Subcutaneous adipose tissue (tissue), 4 donors: ENCODE measurements around the gene NHS. TPM values are rescaled to one million over a fixed set of nuclear protein-coding genes. Genes with fewer than 3 reads are reported as not detected.

Experiments used
- total RNA-seq, 4 donors: library from RNA; depleted of rRNA; stranded (reverse); fragments of >200 nt; gene quantifications; one replicate each; pipeline ENCODE4 v1.1.0, GENCODE V29; 2016
- TF ChIP-seq, protein P1 (sequence below): fragments of 450-650 bp; IDR thresholded peaks from one replicate; pipeline ENCODE4 v1.5.1; 2016; ENCODE audit warnings: low read depth, mild to moderate bottlenecking, control low read depth, antibody characterized with exemption, moderate library complexity

NHS gene
- total RNA-seq, 4 donors from 2014 or later = 5.8 to 17.4 (median 9.5) TPM

DNA sequence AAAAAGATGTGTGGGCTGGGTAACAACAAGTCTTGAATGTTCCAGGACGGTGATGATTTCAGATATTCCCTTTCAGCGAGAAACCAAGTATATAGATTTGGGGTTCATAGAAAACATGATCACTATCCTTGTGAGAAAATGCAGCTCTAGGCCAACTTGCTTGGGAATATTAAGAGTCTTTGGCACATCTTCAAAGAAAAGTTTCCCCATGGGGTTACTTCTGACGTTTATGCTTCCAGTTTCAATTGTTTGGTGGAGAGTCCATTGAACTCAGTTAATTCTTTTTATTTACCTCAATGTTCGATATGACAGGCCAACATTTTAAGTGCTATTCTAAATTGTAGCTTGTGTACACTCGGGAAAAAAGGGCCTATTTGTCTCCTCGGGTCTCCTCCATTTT lies 126.7 kb downstream of the NHS start:
- TF ChIP-seq, protein P1, sequence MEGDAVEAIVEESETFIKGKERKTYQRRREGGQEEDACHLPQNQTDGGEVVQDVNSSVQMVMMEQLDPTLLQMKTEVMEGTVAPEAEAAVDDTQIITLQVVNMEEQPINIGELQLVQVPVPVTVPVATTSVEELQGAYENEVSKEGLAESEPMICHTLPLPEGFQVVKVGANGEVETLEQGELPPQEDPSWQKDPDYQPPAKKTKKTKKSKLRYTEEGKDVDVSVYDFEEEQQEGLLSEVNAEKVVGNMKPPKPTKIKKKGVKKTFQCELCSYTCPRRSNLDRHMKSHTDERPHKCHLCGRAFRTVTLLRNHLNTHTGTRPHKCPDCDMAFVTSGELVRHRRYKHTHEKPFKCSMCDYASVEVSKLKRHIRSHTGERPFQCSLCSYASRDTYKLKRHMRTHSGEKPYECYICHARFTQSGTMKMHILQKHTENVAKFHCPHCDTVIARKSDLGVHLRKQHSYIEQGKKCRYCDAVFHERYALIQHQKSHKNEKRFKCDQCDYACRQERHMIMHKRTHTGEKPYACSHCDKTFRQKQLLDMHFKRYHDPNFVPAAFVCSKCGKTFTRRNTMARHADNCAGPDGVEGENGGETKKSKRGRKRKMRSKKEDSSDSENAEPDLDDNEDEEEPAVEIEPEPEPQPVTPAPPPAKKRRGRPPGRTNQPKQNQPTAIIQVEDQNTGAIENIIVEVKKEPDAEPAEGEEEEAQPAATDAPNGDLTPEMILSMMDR = no peak

DNA sequence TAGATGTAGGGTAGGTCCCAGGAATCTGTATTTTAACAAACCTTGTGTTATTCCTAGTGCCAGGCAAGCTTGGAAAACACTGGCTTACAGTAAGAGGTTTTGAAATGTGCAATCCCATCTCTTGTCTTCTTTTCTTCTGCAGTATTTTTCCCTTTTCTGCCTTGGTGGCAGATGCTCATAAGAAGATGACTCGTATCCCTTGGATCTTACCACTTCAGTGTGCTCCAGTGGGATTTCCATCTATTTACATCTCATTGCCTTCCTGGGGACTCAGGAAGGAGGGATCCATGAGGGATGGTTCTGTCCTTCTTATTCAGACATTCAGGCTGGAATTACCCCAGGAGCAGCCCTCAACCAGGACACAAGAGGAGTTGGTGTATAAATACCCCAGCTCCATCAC lies 136.6 kb downstream of the NHS start:
- TF ChIP-seq, protein P1 = no peak

DNA sequence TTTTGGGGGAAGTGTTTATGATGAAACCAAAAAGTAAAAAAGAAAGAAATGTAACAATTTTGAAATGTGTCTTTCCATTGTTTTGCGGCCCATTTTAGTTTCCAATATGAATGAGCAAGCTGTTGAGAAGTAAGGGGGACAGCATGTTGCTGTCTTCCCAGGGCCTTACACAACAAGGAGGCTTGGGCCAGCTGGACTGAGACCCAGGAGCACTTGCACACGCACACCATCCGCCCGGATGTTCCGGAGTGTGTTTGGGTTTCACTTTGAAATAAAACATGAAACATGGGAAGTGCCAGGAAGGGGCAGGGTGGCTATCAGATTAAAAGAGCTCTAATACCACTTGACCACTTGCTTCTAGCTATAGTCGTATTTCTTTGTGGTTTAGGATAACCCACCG lies 144.4 kb downstream of the NHS start:
- TF ChIP-seq, protein P1 = no peak

DNA sequence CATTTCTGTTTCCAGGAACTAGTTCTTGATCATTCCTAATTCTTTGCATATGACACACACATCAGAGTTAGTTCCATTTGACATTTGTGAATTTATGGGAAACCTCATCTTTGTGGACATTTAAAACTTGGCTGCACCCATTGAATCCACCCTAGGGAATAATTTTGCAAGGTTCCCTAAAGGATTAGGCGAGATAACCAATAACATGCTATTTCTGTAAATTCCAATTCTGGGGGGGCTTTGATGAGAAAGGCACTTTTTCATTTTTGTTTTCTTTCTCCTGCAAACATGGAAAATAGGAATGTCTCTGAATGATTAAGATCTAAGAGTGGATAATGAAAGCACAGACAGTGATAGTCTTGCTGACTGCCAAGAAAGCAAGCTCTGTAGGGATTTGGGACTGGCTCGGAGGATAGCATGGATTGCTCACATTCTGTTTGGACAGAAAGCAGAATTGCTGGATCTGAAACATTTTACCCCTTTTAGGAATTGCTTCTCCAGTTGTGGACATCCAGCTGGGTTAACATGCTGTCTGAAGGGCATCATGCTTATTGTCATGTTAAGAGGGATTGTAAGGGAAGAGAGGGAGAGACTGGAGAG lies 145.1 kb downstream of the NHS start:
- TF ChIP-seq, protein P1 = no peak

DNA sequence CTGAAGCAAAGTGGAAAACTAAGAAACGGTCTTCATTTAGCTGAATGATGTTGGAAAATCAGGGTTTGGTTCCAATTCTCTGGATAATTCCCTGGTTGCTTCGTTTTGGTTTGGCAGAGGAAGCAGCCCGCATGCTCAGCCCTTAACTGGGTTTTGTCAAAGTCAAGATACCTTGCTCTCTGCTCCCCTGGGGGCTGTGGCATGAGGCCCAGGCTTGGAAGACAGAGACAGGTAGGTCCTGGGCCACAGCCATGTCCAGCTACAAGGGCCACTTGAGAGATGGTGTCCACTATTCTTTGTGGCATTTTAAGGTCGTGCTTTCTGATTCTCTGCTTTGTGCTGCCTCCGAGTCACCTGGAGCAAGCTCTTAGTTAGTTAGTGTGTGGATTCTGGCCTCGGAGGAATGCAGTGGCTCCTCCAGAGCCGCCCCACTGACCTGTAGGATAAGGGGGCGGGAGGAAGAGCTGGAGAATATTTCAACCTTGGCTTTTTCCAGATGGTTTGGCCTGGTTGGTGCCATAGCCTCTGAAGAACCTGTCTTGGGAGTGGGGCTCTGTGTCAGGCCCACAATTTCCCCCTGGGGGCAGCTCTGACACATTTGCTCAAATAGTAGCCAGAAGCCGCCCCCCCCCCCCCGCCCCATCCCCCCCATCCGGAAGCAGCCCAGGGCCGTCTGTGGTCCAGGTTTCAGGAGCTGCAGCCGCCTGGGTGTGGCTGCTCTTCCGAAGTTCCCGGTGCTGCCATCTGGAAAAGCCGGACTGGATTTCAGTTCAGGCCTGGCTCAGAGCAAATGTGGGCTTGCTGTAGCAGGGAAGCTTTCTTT lies 147.1 kb downstream of the NHS start:
- TF ChIP-seq, protein P1 = no peak

DNA sequence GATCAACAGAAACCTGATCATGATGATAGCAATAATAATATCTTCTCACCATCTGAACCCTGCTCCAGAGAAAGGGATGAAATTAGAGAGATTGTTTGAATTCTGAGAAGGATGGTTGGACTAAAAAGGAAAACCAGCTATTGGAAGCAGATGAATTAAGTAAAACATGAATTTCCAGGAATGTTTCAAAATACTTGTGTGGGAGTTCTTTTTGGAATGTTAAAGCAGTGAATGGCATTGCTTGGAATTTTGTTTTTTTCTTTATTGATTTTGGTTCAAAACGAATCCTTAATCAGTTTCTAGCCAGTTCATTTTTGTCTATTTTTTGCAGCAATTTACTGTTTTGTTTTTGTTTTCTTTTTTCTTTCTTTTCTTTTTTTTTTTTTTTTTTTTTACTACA lies 150.3 kb downstream of the NHS start:
- TF ChIP-seq, protein P1 = no peak

DNA sequence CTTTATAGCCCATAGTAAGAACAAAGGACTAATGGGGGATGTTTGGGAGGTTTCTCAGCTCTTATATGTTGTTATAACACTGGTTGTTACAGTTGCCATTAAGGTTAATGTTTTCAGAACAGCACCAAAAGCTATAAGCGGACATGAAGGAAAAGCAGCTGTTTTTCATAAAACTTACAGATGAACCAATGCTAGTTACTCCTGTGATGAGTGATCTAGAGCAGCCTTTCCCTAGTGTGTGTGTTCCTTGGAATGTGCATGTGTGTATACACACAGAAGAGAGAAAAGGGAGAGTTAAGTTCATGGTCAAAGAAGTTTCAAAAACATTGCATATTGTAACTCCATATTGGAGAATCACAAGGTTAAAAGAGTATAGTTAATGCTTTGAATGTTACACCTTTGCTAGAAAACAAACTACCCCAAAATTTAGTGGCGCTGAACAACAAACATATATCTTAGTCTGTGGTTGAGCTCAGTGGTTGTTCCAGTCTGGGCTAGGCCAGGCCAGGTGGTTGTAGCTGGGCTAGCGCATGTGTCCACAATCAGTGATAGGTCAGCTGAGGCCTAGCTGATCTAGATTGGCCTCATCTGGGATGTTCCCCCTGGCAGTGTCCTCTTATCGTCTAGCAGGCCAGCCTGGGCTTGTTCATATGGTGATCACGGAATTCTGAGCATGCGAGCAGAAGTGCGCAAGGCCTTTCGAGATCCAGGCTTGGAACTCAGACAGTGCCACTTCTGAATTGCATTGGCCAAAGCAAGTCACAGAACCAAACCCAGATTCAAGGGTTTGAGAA lies 151.0 kb downstream of the NHS start:
- TF ChIP-seq, protein P1 = no peak
